ENCODE results near the gene QRFP. TPM values are rescaled to one million over a fixed set of nuclear protein-coding genes. Genes with fewer than 3 reads are reported as not detected.

The QRFP gene
- total RNA-seq, 1 experiment from 2014 or later: not detected

GRCh38 chr9:130895038-130895437 lies 1.6 kb downstream of the QRFP start:
- no peak overlapping the region for H3K23ac ChIP-seq (ENCODE audit: insufficient read length, low read depth, low read length)
- no peaks in the 10 kb centered on the region for H4K20me1 ChIP-seq (ENCODE audit: control insufficient read depth, insufficient read depth, insufficient read length)
- no peak overlapping the region for H3K4me2 ChIP-seq (ENCODE audit: insufficient read depth, insufficient read length, low read length)
- peak overlapping the region; percentile 36 to 84 (median 64); a peak in 4 of 7 replicates for H3K27ac Mint-ChIP-seq
- peaks cover under 1% of the 10 kb centered on the region; the same call in 1 of the 2 replicates for H3K27me3 Mint-ChIP-seq (ENCODE audit: low read depth)
- H2AFZ ChIP-seq (ENCODE audit: low read length): no peak overlapping the region
- H3K9ac ChIP-seq (ENCODE audit: extremely low read depth, insufficient read length, low read length): no peak overlapping the region
- no peak overlapping the region for H2BK12ac ChIP-seq (ENCODE audit: insufficient read length, low read depth, low read length)
- no peak overlapping the region for H4K8ac ChIP-seq (replicated peaks; ENCODE audit: insufficient read length, low read depth, low read length)
- H3K9me3 ChIP-seq (ENCODE audit: control insufficient read depth, low read depth, low read length): no peaks in the 10 kb centered on the region
- H2BK15ac ChIP-seq (ENCODE audit: low read depth, low read length): no peak overlapping the region
- no peak overlapping the region for H2AK5ac ChIP-seq (ENCODE audit: insufficient read length, low read length)
- no peaks in the 10 kb centered on the region for H3K23me2 ChIP-seq (ENCODE audit: insufficient read length, low read depth, low read length, poor library complexity, severe bottlenecking)
- H3K9me3 Mint-ChIP-seq: no peaks in the 10 kb centered on the region; a peak in 1 of 5 replicates
- H3K18ac ChIP-seq (ENCODE audit: insufficient read length, low read depth, low read length): no peak overlapping the region
- H3K79me1 ChIP-seq (ENCODE audit: insufficient read depth, low read depth, low read length, poor library complexity, severe bottlenecking): no peaks in the 10 kb centered on the region
- H3K79me2 ChIP-seq (ENCODE audit: insufficient read depth, low read length): no peaks in the 10 kb centered on the region
- peaks cover 0 to 15% (median 0%) of the 10 kb centered on the region in 3 experiments; a peak in 4 of 7 replicates for H3K36me3 Mint-ChIP-seq (ENCODE audit: insufficient read depth in 1 of 3, low read depth in 3 of 3)
- no peaks in the 10 kb centered on the region for H3K27me3 ChIP-seq (ENCODE audit: insufficient read depth, low read length)
- no peak overlapping the region for H2BK120ac ChIP-seq (ENCODE audit: low read depth, low read length, poor library complexity, severe bottlenecking)
- no peak overlapping the region for H3K4ac ChIP-seq (ENCODE audit: low read depth, low read length)
- H3K14ac ChIP-seq (ENCODE audit: insufficient read depth, low read length): no peak overlapping the region
- H3K27ac ChIP-seq (ENCODE audit: insufficient read length, low read depth, low read length): no peak overlapping the region
- H4K91ac ChIP-seq (ENCODE audit: insufficient read length, low read depth, low read length): no peak overlapping the region
- WGBS (ENCODE audit: extremely low coverage, insufficient read length, low lambda C conversion rate): no CpG with 5 or more reads among the region's 9 CpGs
- no peaks in the 10 kb centered on the region for H3K4me1 ChIP-seq (ENCODE audit: insufficient read depth, low read length)
- H3K4me3 Mint-ChIP-seq: no peak overlapping the region
- H3K4me1 Mint-ChIP-seq: peaks cover 2 to 9% of the 10 kb centered on the region in 2 experiments; a peak in 1 of 4 replicates
- no peak overlapping the region for H4K5ac ChIP-seq (ENCODE audit: insufficient read length, low read depth, low read length)
- no peak overlapping the region for H2BK20ac ChIP-seq (ENCODE audit: low read depth, low read length, poor library complexity, severe bottlenecking)
- no peak for DNase-seq
- H3K56ac ChIP-seq (ENCODE audit: insufficient read length, low read depth, low read length): no peak overlapping the region
- TF ChIP-seq CTCF (conservative IDR thresholded peaks at IDR 0.05): no peak
- no peak overlapping the region for H3T11ph ChIP-seq (ENCODE audit: low read length)
- no peak overlapping the region for H2BK5ac ChIP-seq (ENCODE audit: insufficient read length, low read length)
